ENCODE results near the gene PIP5K1C. TPM values are rescaled to one million over a fixed set of nuclear protein-coding genes. Genes with fewer than 3 reads are reported as not detected.
A peak's percentile ranks its signal among the peaks of the same experiment; 100 is the strongest.

Gene PIP5K1C
- total RNA-seq, 1 donor from 2014 or later: 20.7 TPM

GRCh38 chr19:3626473-3627350 lies 73.6 kb downstream of the PIP5K1C start, which contains the start of gene CACTIN:
Gene CACTIN (minus strand): TSS chr19:3626790. CDS start chr19:3626762, 28 bp downstream.
- peak; percentile 99 for DNase-seq

- no peak for DNase-seq
Observed at GRCh38 chr19:3625996-3626472, 74.2 kb downstream of the PIP5K1C start.

GRCh38 chr19:3623716-3624115 lies 76.6 kb downstream of the PIP5K1C start:
- DNase-seq: no peak

GRCh38 chr19:3622224-3622623 lies 78.0 kb downstream of the PIP5K1C start:
- no peak for DNase-seq

GRCh38 chr19:3621689-3622088 lies 78.6 kb downstream of the PIP5K1C start:
- no peak for DNase-seq

- no peak for DNase-seq
Observed at GRCh38 chr19:3620817-3621547, 79.3 kb downstream of the PIP5K1C start.

- no peak for DNase-seq
Observed at GRCh38 chr19:3620145-3620816, 80.0 kb downstream of the PIP5K1C start.

- no peak for DNase-seq
Observed at GRCh38 chr19:3619631-3620012, 80.6 kb downstream of the PIP5K1C start.

- DNase-seq: no peak
Observed at GRCh38 chr19:3618811-3619630, 81.2 kb downstream of the PIP5K1C start.

GRCh38 chr19:3618144-3618810 lies 82.0 kb downstream of the PIP5K1C start:
- DNase-seq: peak; percentile 53

GRCh38 chr19:3617463-3617862 lies 82.8 kb downstream of the PIP5K1C start:
- DNase-seq: no peak

GRCh38 chr19:3615524-3616135 lies 84.6 kb downstream of the PIP5K1C start:
- DNase-seq: no peak

- no peak for DNase-seq
Observed at GRCh38 chr19:3614858-3615505, 85.3 kb downstream of the PIP5K1C start.

- peak; percentile 7 for DNase-seq
Observed at GRCh38 chr19:3613818-3614661, 86.2 kb downstream of the PIP5K1C start.

- no peak for DNase-seq
Observed at GRCh38 chr19:3612901-3613741, 87.1 kb downstream of the PIP5K1C start.

GRCh38 chr19:3612330-3612729 lies 87.9 kb downstream of the PIP5K1C start:
- no peak for DNase-seq

GRCh38 chr19:3611841-3612240 lies 88.4 kb downstream of the PIP5K1C start:
- DNase-seq: no peak

Data from tongue (tissue), 2 donors.